ENCODE data around the gene ADAMTS3.

GRCh38 chr4:72606751-72607150 is 37.7 kb upstream of the ADAMTS3 start:
- no peak for TF ChIP-seq POLR2AphosphoS5 (IDR thresholded peaks at IDR 0.05; ENCODE audit: low read depth)
- TF ChIP-seq REST (IDR thresholded peaks at IDR 0.05; ENCODE audit: unreplicated experiment): no peak
- no peak for TF ChIP-seq CTCF (conservative IDR thresholded peaks at IDR 0.05; ENCODE audit: low read depth in 2 of 2)
- TF ChIP-seq CREB1 (CRISPR knock-in tag; IDR thresholded peaks at IDR 0.05; ENCODE audit: low read depth): no peak
